HG02588 (cell line): ENCODE measurements around the gene CASP3.
"Not testable (repeated sequence)": the region's sequence is repeated elsewhere in the genome, so short reads cannot be mapped to it uniquely, and the experiment has no call there.

Experiments used
- ATAC-seq: cut with Tn5 transposase; IDR thresholded peaks from one replicate; pipeline ENCODE4 v1.9.1; 2021; ENCODE audit warnings: mild to moderate bottlenecking, moderate library complexity; ENCODE audit not compliant: unreplicated experiment

The CASP3 gene

DNA sequence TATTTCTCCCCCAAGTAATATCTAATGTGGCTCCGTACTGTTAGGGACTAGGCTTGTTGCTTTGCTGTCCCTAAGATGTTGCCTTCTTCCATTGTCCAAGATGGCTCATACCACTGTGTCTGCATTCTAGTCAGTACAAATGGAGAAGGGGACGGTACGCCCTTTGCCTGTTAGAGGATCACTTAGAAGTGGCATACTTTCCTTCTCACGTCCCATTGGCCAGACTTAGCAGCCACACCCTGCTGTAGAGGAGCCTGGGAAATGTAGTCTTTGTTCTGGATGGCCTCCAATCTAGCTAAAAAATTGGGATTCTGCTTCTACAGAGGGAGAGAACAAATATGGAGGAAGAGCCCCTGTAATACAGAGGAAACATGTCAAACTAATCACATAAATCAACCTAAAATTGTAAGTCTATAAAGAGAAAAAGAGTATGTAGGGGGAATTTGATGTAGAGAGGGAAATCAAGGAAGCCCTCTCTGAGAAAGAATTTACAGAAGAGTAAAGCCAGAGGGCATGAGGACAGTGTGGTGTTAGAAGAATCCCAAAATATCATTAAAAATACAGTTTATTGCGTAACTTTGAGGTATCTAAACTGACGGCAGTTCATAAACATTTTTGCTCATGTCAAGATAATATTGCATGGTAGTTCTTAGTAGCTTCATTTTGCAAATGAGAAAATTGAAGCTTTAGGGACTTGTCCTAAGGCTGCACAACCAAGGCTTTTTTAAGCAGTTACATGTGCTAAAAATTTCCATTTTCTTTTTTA is 15.4 kb upstream of the CASP3 start:
- ATAC-seq, result no peak

DNA sequence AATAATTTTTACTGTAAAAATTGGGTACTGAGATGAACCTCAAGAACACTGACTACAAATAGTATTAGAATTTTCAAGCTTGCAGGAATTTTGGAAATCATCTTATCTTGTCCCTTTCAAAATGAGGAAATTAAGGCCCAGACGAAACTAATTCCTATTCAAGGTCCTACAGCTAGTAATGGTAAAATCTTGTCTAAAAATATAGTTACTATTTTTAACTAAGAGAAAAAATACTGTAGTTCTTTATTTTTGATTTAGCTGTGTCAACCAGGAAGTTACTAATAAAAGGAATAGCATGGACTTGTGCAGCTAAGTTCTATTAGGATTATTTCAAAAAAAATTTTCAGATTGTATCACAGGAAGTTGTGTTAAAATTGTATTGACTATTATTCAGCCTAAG is 13.0 kb upstream of the CASP3 start:
- no peak for ATAC-seq

DNA sequence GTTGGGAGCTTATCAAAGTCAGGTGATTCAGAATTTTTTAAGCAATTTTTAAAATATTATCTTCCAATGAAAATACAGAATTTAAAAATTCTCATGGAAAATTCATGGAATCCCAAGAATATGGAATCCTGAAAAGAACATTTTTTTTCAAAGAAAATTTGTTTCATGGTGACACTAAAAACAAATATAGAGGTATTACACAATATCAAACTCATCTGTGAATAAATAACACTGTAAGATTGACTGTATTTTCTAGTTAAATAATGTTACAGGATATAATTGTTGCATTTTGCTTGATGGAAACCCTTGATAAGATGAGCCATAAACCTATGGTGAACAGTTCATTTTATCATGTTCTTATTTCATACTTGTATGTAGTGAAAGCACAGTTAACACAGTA is 11.7 kb upstream of the CASP3 start:
- no peak for ATAC-seq

DNA sequence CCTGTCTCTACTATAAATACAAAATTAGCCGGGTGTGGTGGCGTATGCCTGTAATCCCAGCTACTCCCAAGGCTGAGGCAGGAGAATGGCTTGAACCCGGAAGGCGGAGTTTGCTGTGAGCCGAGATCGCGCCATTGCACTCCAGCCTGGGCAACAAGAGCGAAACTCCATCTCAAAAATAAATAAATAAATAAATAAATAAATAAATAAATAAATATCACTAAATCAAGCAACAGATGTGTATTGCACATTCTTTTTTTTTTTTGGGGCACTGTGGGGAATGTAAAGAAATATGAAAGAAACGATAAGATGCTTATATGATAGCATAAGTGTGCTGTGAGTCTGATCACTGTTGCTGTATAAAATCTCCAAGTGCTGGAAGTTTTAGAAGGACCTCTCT is 8.6 kb upstream of the CASP3 start:
- not testable (repeated sequence) for ATAC-seq

DNA sequence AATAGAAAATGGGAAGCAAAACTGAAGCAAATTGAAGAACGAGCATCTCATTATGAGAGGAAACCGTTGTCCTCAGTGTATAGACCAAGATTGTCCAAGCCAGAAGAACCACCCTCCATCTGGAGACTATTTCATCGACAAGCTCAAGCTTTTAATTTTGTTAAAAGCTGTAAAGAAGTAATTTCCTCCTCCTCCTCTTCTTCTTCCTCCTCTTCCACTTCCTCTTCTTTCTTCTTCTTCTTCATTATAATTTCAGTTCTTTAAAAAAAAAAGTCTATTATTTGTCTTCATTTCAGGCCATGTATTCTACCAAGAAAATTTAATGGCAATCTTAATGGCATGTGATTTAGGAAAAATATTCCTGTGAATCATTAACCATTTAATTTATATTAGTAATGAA is 7.9 kb upstream of the CASP3 start:
- ATAC-seq, result no peak

DNA sequence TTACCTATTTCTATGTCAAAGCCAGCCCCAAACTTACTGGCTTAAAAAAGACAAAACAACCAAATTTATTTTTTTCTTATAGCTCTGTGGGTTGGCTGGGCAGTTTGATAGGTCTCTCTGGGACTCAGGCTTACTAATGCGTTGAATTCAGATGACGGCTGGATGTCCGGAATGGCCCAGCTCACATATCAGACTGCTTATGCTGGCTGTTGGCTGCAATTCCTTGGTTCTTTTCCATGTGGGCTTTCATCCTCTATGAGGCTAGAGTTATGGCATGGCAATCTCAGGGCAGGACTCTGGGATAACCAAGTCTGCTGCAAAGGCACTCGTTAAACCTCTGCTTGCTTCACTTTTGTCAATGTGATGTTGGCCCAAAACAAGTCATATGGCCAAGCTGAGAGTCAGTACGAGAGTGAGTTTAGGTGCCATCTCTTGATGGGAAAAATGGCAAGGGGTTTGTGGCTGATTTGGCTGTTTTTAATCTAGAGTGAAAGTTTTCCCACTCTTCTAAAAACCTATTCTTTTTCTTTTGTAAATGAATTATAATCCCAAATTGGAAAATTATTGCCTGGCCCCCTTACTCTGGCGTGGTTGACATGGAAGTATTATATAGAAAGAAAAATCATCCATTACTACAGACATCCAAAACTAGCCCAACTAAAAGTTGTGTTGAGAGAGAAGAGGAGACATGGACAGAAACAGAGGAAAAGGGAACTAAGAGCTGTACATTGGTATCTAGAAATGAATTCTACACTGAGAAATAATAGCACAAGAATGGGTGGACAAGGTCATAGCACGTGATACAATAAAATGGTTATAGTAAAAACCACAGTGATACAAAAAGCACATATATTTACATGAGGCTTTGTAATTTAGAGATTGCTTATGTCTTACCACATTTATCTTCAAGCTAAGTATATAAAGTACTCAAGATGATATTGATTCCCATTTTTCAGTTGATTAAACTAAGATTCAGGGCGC is 6.9 kb upstream of the CASP3 start:
- no peak for ATAC-seq

DNA sequence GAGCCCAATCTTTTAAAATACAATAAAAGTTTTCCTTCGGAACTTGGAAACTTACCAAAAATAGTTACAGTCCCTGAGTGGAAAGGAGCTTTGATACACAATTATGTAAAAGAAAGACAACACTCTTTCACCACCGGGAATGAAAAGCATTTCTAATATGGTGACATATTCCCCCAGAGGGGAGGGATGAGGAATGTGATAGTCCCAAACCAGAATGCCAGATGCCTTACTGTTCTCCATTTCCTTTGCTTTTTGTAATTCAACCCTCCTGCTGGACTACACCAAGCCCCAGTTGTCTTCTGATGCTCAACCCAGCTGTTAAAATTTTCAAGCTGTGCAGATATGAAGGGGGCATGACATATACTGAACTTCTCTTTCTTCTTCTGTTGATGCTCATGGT is 4.4 kb upstream of the CASP3 start:
- no peak for ATAC-seq

DNA sequence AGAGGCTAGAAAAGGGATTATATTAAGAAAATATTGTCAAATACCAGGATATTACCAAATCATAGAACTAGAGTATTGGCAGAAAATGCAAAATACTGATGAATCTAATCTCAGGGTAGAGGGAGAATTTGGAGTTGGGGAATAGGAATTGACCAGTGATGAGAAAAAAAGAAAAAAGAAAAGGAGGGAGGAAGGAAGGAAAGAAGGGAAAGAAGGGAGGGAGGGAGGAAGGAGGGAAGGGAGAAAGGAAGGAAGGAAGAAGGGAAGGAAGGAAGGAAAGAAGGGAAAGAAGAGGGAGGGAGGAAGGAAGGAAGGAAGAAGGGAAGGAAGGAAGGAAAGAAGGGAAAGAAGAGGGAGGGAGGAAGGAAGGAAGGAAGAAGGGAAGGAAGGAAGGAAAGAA is 3.4 kb upstream of the CASP3 start:
- not testable (repeated sequence) for ATAC-seq

DNA sequence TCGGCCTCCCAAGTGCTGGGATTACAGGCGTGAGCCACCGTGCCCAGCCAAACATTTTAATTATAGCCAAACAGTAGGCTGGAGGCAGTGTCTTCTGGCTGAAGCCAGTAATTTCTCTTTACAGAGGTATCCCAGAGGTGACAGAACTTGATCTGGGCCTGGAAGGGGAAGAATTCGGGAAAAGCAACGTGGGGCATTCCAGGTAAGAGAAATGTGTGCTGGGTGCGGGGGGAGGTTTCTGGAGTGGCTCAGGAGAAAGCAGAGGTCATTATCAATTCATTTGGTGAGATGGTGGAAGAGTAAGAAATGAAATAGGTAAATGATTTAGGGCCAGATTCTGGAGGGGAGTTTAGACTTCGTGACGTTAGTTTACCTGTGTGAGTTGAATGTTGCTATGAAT is 2.7 kb upstream of the CASP3 start:
- no peak for ATAC-seq

DNA sequence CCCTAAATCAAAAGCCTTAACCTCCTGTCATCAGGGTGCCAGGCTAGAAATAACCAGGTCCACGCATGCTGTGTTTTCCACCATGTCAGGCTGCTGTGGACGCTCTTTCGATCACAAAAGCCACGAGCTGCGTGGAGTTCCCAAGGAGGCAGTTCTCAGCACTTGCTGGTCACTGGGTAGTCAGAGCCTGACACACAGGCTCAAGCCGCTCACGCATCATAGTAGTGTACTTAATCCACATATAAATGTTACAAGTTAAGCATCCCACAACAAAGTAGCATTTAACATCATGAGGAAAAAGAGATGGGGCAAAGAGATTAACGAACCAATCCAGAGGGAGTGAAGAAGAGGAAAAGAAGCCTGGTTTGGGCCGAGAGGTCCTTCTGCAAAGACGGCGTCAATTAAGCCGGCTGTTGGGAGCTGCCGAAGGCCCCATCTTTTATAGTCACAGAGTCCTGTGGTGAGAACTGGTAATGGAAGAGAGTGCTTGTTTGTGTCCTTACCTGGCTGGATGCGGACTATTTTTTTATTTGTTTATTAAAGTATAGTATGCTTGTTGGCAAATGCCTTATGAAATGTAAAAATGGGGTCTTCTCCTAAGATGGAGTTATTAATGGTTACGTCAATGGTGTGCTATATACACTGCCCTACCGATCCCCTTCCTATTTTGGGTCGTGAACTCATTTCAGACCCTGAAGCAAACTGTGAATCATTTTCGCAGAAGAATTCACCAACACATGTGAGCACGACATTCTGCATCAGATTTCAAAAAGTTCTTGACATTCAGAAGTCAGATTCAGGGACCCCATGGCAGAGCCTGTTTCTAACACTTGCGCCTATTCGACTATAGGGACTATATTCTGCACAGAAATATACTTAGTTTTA is 966 bp upstream of the CASP3 start:
- ATAC-seq, result peak; percentile 4

DNA sequence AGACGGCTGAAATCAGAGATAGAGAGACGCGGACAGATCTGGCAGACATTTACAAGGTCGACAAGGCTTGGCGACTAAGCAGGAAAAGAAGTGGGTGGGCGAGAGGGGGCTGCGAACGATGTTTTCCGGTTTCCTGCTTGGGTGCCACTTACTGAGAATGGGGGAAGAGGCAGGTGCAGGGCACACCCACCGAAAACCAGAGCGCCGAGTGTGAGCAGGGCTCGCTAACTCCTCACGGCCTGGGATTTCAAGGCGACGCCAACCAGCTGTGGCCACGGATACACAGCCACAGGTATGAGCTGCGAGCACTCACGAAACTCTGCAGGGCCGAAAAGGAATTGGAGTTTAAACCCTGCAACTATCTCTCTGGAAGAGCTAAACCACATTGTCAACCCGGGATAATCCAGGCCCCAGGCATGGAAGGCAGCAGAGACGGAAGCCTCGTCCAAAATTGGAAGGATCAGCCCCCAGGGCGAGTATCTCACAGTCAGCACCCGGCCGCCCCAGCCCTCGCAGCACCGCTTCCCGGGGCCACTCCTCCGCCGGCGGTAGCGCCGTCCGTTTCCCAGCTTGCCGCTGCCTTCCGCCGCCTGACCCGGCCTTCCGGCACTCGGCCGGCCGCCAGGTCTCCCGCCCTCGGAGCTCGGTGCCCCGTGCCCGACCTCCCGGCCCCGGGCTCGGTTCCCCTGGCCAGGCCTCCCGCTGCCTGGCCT is 778 bp downstream of the CASP3 start:
- peak; percentile 25 for ATAC-seq

DNA sequence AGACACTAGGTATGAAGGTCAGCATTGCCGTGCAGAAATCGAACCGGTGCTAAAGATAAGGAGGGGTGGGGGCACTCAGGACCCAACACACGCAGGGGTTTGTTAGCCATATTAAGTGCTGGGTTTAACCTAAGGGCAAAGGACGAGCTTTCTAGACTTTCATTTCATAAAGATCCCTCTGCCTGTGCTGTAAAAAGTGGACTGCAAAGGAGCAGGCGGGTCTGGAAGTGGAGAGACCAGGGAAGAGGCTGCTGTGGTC is 1.3 kb downstream of the CASP3 start:
- no peak for ATAC-seq

DNA sequence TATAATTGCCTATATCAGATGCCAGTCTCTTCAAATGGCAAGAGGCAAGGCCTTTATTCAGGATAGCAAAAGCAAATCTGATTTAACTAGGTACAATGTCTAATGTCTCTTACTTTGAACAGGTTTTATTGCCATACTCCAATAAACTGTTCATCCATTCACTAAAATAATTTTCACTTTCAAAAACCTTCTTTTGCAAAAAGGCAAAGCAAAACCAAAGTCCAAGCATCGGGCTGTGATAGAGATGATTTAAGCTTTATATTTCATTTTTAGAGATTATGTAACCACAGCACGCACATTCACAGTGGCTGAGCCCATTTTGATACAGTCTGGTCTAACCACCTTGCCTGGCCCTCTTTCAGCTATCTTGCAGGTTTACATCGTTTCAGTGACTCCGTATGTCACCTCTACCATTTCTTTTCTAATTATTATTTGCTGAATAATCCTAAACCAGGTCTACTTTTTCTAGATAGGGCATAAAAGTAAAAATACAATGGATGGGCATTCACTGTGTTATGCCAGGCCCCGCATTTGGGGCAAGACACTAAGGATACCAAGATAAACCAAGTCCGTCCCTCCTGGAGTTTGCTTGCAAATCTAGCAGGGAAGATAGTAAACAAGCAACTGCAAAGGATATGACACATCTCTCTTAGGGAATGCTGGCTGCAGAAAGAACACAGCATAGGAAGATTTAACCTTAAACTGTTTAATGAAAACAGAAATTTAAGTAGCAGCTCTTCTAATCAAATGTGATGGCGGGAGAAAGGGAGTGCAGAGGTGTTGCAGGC is 1.8 kb downstream of the CASP3 start:
- ATAC-seq, result no peak

DNA sequence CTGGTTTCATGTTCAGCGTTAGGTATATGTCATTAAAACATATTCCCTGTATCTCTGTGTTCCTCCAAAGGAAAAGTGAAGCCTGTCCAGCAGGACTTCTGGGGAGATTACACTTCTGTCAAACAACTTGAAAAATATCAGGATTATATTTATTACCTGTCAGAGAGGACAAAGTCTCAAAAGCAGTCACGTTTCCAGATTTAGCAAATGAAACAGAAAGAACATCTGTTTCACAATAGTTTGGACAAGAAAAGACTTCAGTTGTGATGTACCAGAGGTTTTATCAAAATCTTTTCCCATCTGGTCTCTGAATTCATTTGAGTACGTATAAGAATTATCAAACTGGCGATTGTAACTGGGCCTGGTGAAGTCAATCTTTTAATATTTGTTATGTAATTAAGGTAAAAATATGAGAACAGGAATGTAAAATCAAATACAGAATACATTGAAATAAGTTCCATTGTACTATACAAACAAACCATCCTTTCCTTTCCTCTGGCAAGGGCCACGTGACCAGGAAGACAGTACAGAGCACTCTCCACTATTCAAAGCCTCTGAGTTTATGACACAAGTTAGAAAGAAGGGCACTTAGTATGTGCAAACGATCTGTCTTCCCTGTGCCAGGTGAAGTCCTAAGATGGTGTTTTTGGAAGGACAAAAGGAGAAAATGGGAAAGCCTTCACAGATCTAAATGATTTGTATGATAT is 3.2 kb downstream of the CASP3 start:
- no peak for ATAC-seq

DNA sequence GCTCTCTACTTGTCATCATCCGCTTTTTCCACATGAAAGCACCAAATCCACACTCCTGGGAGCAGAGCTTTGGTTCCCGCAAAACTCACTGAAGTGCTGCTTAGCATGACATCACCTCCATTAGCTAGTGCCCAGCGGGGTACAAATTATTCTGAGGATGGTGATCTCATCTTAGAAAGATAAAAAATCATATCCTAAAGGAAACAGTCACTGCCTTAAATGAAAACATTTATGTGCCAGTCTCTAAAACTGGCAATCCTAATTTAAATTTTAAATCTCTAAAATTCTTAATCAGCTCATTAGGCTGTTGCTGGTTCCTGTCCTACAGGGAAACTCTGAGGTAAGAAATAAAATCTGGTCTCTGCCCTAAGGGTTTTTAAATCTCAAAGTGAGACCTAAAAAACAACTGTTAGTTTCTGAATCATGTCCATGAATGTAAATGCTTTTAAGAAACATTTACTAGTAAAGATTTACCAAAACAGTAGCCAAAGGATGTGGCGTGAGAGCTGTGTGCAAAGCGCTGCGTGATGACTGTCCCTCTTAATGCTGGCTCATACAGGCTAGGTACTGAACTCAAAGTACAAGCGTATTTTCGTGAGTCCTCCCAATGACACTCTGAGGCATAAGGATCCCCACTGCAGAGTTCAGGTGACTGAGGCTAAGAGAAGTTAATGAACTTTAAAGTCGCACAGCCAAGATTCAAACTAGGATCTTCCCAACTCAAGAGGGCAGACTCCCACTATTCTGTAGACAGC is 4.5 kb downstream of the CASP3 start:
- no peak for ATAC-seq

DNA sequence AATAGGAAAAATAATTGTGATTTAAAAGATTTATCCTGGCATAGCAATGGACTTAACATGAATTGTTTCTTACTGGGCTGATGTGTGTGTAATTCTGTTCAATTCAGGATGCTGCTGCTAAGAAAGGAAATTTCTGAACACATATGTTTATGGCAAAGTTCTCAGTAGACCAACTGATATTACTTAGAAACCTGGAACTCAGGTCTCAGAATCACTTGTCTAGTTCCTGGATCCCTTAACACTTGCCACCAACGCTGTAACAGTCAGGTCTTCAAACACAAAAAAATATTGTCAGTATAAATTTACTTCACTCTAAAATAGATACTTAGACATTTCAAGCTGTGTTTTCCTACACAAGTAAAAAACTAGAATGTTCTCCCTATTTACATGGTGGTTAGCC is 5.5 kb downstream of the CASP3 start:
- ATAC-seq, result no peak

DNA sequence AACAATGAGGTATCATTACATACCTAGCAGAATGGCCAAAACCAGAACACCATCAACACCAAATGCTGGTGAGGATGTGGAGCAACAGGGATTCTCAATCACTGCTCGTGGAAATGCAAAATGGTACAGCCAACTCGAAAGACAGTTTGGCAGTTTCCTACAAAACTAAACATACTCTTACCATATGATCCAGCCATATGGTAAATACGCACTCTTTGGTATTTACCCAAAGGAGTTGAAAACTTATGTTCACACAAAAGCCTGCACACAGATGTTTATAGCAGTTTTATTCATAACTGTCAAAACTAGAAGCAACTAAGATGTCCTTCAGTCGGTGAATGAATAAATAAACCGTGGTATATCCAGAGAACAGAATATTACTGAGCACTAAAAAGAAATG is 7.8 kb downstream of the CASP3 start:
- no peak for ATAC-seq

DNA sequence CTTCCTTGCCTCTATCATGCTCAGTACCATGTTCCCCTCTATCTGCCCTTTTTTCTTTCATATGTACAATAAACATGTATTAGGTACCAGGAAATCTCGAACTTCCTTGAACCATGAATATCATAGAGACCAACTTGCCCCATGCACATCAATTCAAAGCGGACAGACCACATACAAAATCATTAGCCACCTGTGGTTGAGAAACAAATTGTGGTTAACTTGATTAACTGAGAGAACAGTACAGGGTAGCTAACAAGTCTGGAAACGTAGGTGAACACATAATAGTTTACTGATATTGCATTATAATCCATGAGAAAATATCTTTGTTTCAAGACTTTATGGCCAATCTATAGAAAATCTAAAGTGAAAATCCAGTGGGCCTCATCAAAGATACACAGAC is 8.2 kb downstream of the CASP3 start:
- no peak for ATAC-seq

DNA sequence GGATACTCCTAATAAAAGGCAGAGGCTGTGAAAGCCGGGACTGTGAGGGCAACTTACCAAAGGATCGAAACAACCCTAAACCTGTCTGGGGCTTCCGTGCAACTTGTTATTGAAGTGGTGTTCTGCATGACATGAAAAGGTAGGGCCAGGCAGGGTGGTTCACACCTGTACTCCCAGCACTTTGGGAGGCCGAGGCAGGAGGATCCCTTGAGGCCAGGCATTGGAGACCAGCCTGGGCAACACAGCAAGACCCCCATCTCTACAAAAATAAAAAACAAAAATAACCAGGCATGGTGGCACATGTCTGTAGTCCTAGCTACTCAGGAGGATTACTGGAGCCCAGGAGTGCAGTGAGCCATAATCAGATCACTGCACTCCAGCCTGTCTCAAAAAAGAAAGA is 12.3 kb downstream of the CASP3 start:
- ATAC-seq, result no peak
